Natural killer cell (primary cell): Measurements from ENCODE around the gene PRG3. TPM values are rescaled to one million over a fixed set of nuclear protein-coding genes. Genes with fewer than 3 reads are reported as not detected.

Experiments used
- ATAC-seq, 3 donors: fragments of 150-1000 bp in 2 of 3; fragments of 200-7000 bp in 1 of 3; cut with Tn5 transposase; 1 replicate in 1 of 3; 2 replicates in 2 of 3; pipeline ENCODE4 v1.10.0; 2021; ENCODE audit warnings: mild to moderate bottlenecking in 2 of 3, moderate library complexity in 2 of 3
- DNase-seq, 2 donors: peaks; one replicate each; pipeline versions ENCODE4 v3.0.0 to v3.0.0-alpha.2; 2013 to 2021; ENCODE audit warnings: mixed read lengths in 1 of 2
- H3K27ac ChIP-seq: one replicate; pipeline ENCODE4 v1.5.1; 2013; ENCODE audit warnings: mild to moderate bottlenecking, low read length
- H3K27me3 ChIP-seq: one replicate; pipeline ENCODE4 v1.6.1; 2013; ENCODE audit warnings: low read length; ENCODE audit not compliant: control insufficient read depth, insufficient read depth
- H3K36me3 ChIP-seq: one replicate; pipeline ENCODE4 v1.6.1; 2013; ENCODE audit warnings: low read length; ENCODE audit not compliant: control insufficient read depth, insufficient read depth
- H3K4me1 ChIP-seq: one replicate; pipeline ENCODE4 v1.6.1; 2013; ENCODE audit warnings: low read length; ENCODE audit not compliant: control insufficient read depth, insufficient read depth
- H3K4me3 ChIP-seq: one replicate; pipeline ENCODE4 v1.5.1; 2013; ENCODE audit warnings: low read length
- H3K9me3 ChIP-seq: one replicate; pipeline ENCODE4 v1.6.1; 2013; ENCODE audit warnings: low read length; ENCODE audit not compliant: control insufficient read depth, insufficient read depth
- H3K27ac Mint-ChIP-seq, 2 donors: one replicate each; pipeline ENCODE4 v1.8.0; 2022; ENCODE audit warnings: mild to moderate bottlenecking in 2 of 2, mixed read lengths in 2 of 2, moderate library complexity in 1 of 2
- H3K27me3 Mint-ChIP-seq, 2 donors: one replicate each; pipeline ENCODE4 v1.8.0; 2022; ENCODE audit warnings: low read depth in 2 of 2, mixed read lengths in 2 of 2
- H3K36me3 Mint-ChIP-seq: one replicate; pipeline ENCODE4 v1.8.0; 2022; ENCODE audit warnings: mixed read lengths
- H3K4me1 Mint-ChIP-seq, 2 donors: one replicate each; pipeline ENCODE4 v1.8.0; 2022; ENCODE audit warnings: mixed read lengths in 2 of 2
- H3K4me3 Mint-ChIP-seq: one replicate; pipeline ENCODE4 v1.8.0; 2022; ENCODE audit warnings: mild to moderate bottlenecking, moderate library complexity, mixed read lengths
- H3K9me3 Mint-ChIP-seq, 2 donors: one replicate each; pipeline ENCODE4 v1.8.0; 2022; ENCODE audit warnings: mixed read lengths in 2 of 2
- WGBS: methylation state at CpG from one replicate; pipeline ENCODE4 v1.1.7; 2013; ENCODE audit warnings: missing lambda C conversion rate; ENCODE audit not compliant: insufficient coverage; 5-methylcytosine and 5-hydroxymethylcytosine counted together
- intact Hi-C: fragments of 100-400 bp; cut with micrococcal nuclease; formaldehyde crosslinking; loops from one replicate; pipeline ENCODE4 v1.14.2; 2022
- total RNA-seq, 4 donors: library from RNA; stranded (reverse); fragments of 120-200 nt in 1 of 4; gene quantifications; one replicate each; pipeline versions ENCODE4 v1.2.3 to v1.2.4, GENCODE V29; 2013 to 2022
- TF ChIP-seq, protein P1 (sequence below): fragments of 200-600 bp; IDR thresholded peaks from one replicate; pipeline ENCODE4 v1.8.0; 2022; ENCODE audit warnings: antibody characterized with exemption

PRG3 gene
- total RNA-seq, 3 donors from 2014 or later (not counting 1 experiment from before 2014, with no cell fraction given) = not detected

DNA sequence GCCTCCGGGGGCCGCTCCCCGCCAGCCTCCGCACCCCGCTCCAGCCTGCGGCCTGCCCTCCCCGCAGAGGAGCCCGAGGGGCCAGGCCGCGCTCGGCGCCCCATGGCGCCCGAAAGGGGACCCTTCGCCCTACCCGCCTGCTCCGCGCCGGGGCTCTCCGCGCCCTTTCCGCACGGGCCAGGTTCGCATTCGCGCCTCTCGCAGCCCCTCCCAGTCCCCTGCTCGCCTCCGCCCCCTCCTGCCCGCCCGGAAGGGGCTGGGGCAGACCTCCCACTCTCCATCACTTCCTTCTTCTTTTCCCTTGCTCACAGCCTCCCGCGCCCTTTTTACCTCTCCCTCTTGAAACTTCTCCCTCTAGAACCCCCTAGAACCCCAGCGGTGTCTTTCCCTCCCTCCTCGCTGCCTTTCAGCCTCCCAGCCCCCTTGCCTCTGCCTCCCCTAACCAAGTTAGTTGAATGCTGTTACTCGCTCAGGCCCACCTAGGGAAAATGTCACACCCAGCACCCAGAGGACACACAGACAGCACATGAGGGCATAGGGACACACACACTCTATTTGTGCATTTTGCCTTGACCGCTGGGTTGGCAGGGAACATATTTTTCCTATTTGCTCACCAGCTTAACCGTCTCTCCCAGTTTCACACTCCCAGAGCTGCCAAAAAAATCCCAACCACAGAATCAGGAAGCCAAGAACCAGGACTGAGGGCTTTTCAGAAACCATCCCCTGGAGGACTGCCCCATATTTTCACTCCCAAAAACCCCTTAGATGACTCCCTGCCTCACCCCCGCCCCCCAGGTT lies 46.2 kb upstream of the PRG3 start, which contains the start of gene SLC43A3:
SLC43A3 (minus strand) TSS at position 193 of the 798 bp plus-strand sequence. CDS start 949 bp downstream, outside the sequence.
- H3K9me3 Mint-ChIP-seq = no peaks in the 10 kb centered on the region
- Histone ChIP-seq H3K27ac (peak within 1 kb of the TSS; percentile 47), H3K27me3 (no peaks in the 10 kb centered on the region), H3K36me3 (no peaks in the 10 kb centered on the region), H3K4me3 (peak within 1 kb of the TSS; percentile 48), H3K4me1 (peaks cover 47% of the 10 kb centered on the region), H3K9me3 (no peaks in the 10 kb centered on the region)
- ATAC-seq (peak; percentile 50 to 69 (median 57)), DNase-seq (peak; percentile 52 to 76)
- H3K27ac Mint-ChIP-seq = peak within 1 kb of the TSS; percentile 79 to 90
- peak within 1 kb of the TSS; percentile 91 for H3K4me3 Mint-ChIP-seq
- WGBS = 5% methylated on average over 39 of the region's 39 CpGs
- H3K4me1 Mint-ChIP-seq = peaks cover 43 to 54% of the 10 kb centered on the region in 2 donors
- intact Hi-C loops = loop anchor here (5.0 kb wide), 1 partner anchor 90 kb away; the partner anchor contains the start of genes P2RX3 and SSRP1
- peaks cover 0 to 7% of the 10 kb centered on the region in 2 donors for H3K27me3 Mint-ChIP-seq
- TF ChIP-seq, protein P1, sequence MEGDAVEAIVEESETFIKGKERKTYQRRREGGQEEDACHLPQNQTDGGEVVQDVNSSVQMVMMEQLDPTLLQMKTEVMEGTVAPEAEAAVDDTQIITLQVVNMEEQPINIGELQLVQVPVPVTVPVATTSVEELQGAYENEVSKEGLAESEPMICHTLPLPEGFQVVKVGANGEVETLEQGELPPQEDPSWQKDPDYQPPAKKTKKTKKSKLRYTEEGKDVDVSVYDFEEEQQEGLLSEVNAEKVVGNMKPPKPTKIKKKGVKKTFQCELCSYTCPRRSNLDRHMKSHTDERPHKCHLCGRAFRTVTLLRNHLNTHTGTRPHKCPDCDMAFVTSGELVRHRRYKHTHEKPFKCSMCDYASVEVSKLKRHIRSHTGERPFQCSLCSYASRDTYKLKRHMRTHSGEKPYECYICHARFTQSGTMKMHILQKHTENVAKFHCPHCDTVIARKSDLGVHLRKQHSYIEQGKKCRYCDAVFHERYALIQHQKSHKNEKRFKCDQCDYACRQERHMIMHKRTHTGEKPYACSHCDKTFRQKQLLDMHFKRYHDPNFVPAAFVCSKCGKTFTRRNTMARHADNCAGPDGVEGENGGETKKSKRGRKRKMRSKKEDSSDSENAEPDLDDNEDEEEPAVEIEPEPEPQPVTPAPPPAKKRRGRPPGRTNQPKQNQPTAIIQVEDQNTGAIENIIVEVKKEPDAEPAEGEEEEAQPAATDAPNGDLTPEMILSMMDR = no peak
- no peaks in the 10 kb centered on the region for H3K36me3 Mint-ChIP-seq

DNA sequence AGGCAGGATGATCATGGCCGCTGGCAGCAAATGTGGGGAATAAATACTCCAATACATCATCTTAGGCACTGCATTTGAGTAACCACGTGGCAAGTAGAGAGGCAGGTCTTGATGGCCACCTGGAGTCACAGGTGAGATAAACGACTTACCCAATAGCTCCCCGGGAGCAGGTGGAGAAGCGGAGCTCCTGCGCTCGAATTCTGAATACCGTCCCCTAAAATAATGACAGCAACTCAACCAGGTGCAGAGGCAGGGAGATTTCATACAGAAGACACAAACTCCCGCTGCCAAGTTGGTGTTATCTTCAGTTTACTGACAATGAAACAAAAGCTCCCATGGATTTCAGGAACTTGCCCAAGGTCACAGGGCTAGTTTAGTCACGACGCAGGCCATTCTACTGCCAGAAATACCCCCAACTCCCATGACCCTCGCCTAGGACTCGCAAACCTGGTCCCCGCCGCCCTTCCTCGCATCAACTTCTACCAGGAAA lies 45.5 kb upstream of the PRG3 start:
- no peaks in the 10 kb centered on the region for H3K27me3 ChIP-seq
- no peaks in the 10 kb centered on the region for H3K9me3 ChIP-seq
- peak overlapping the region; percentile 48 for H3K4me3 ChIP-seq
- 19% methylated on average over 16 of the region's 16 CpGs for WGBS
- H3K36me3 ChIP-seq = no peaks in the 10 kb centered on the region
- ATAC-seq (no peak), DNase-seq (peak in 1 of 2 donors; percentile 41)
- Mint-ChIP-seq H3K4me1 (peaks cover 47 to 56% of the 10 kb centered on the region in 2 donors), H3K4me3 (peak overlapping the region; percentile 91), H3K27me3 (peaks cover 0 to 7% of the 10 kb centered on the region in 2 donors), H3K9me3 (no peaks in the 10 kb centered on the region), H3K27ac (peak overlapping the region; percentile 79 to 90), H3K36me3 (no peaks in the 10 kb centered on the region)
- peak overlapping the region; percentile 45 for H3K27ac ChIP-seq
- peaks cover 53% of the 10 kb centered on the region for H3K4me1 ChIP-seq
- intact Hi-C loops = loop anchor here (5.0 kb wide), 1 partner anchor 89 kb away; the partner anchor contains the start of genes P2RX3 and SSRP1
- TF ChIP-seq, protein P1 = no peak

DNA sequence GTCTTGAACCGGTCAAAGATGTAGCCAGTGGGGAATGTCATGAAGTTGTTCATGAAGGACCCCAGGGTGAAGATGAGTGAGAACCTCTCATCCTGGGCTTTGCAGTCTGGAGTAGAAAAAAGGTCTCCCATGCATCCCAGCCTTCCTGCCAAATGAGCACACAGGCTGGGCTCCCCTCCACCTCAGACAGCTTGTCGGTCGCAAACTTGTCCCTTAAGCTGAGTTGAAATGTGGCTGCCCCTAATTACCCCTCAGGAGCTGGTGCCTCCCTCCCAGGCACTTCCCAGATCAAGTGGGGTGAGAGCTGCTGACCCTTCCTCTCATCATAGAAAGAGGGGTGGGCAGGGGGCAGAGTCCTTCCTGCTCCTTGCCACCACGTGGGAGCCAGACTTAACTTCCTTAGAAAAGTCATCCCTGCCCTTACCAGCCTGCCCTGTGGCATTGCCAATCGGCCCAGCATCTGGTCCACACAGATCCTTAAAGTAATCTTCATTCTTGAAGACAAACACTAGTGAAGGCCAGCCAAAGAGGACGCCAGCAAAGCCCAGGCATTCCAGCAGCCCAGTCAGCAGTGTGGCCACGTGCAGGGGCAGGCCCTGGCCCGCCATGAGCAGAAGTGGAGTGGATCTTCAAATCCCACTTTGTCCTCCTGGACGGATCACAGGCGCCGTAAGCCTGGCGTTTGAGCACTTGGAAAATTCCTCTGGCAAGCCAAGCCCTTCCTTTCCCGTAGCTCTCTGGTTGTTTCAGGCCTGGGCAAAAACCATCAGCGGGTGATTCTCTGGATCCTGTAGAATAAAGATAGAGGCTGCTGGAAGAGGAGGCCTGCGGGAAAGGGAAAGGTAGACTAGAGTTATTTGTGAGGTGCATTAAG lies 44.9 kb upstream of the PRG3 start:
- peaks cover 54 to 63% of the 10 kb centered on the region in 2 donors for H3K4me1 Mint-ChIP-seq
- TF ChIP-seq, protein P1 = no peak
- peak in 1 of 2 donors; percentile 17 for DNase-seq

More for the DNA sequence above, 44.9 kb upstream of the PRG3 start:
- H3K9me3 ChIP-seq = no peaks in the 10 kb centered on the region
- no peaks in the 10 kb centered on the region for H3K27me3 ChIP-seq
- peak overlapping the region; percentile 48 for H3K4me3 ChIP-seq
- Mint-ChIP-seq H3K36me3 (no peaks in the 10 kb centered on the region), H3K9me3 (no peaks in the 10 kb centered on the region), H3K27ac (peak overlapping the region; percentile 79 to 90), H3K27me3 (peaks cover 0 to 7% of the 10 kb centered on the region in 2 donors), H3K4me3 (peak overlapping the region; percentile 91)
- no peak for ATAC-seq
- 67% methylated on average over 15 of the region's 15 CpGs for WGBS
- H3K36me3 ChIP-seq = no peaks in the 10 kb centered on the region
- peak overlapping the region; percentile 65 for H3K27ac ChIP-seq
- intact Hi-C loops = loop anchor here (5.0 kb wide), 1 partner anchor 89 kb away; the partner anchor contains the start of genes P2RX3 and SSRP1
- peaks cover 60% of the 10 kb centered on the region for H3K4me1 ChIP-seq
